AG09319 (cell line): ENCODE results near the gene PIK3C2G.

Experiments used
- DNase-seq: peaks from one replicate; pipeline ENCODE4 v3.0.0-alpha.2; 2010; ENCODE audit warnings: low read depth; ENCODE audit errors: extremely low read depth
- CTCF ChIP-seq: IDR thresholded peaks from 2 replicates; pipeline ENCODE4 v1.5.1; 2011; ENCODE audit warnings: low read depth, mild to moderate bottlenecking, inconsistent platforms, low read length, moderate library complexity

The PIK3C2G gene

GRCh38 chr12:18277196-18277595, 15.9 kb downstream of the PIK3C2G start:
- no peak for DNase-seq
- TF ChIP-seq CTCF: no peak

- no peak for DNase-seq
- no peak for TF ChIP-seq CTCF
Measured at GRCh38 chr12:18280728-18281127, 19.4 kb downstream of the PIK3C2G start.

GRCh38 chr12:18281941-18282340, 20.6 kb downstream of the PIK3C2G start:
- no peak for DNase-seq
- TF ChIP-seq CTCF: no peak

GRCh38 chr12:18283831-18284230, 22.5 kb downstream of the PIK3C2G start:
- DNase-seq: no peak

GRCh38 chr12:18284386-18284785, 23.1 kb downstream of the PIK3C2G start:
- TF ChIP-seq CTCF: no peak
- DNase-seq: no peak

More at GRCh38 chr12:18283831-18284230, 22.5 kb downstream of the PIK3C2G start:
- TF ChIP-seq CTCF: no peak

GRCh38 chr12:18285161-18285560, 23.8 kb downstream of the PIK3C2G start:
- no peak for DNase-seq
- TF ChIP-seq CTCF: no peak

GRCh38 chr12:18290386-18290785, 29.1 kb downstream of the PIK3C2G start:
- DNase-seq: no peak
- TF ChIP-seq CTCF: no peak

GRCh38 chr12:18294889-18295288, 33.6 kb downstream of the PIK3C2G start:
- DNase-seq: no peak
- no peak for TF ChIP-seq CTCF
